ENCODE measurements around the gene SLC44A4. TPM values are rescaled to one million over a fixed set of nuclear protein-coding genes. Genes with fewer than 3 reads are reported as not detected.
A peak's percentile ranks its signal among the peaks of the same experiment; 100 is the strongest.

SLC44A4 gene
- total RNA-seq, 2 experiments from 2014 or later, result not detected

DNA sequence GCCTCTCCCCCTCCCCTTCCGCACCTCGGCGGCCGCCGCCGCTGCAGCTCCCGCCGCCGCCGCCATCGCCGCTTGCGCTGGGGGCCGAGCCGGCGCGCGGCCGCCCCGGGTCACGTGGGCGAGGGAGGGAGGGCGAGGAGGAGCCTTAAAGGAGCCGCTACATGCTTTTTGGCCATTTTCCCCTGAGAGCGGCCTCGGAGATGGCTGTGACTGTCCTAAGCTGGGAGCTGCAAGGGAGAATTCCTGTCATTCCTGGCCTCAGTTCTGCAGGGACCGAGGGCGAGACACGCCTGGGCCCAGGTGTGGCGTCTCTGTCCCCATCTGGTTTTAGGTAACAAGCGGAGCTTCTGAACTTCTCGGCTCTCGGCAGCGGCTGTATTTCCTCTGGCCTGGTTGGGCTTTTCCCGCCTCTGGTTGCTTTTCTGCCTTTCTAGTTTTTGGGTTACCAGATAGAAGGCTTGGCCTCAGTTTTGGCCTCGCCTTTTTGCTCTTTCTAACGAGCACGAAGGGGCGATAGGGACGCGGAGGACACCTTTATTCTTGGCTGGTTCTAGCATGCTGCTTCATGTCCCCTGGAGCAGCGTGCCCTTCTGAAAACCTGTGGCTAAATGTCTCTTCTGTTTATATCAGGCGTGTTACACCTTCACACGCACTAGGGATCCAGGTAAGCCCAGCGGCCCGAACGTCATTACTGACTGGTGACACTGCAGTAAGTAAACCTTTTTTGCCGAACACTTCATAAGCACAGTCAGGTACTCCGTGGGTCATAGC lies 19.0 kb upstream of the SLC44A4 start, which contains the start of gene EHMT2:
TSS of gene EHMT2 (minus strand) at position 87 of the 771 bp plus-strand sequence. CDS start at position 66, 21 bp downstream.
- Mint-ChIP-seq H3K36me3 (peaks cover 4% of the 10 kb centered on the region), H3K27me3 (peaks cover 4% of the 10 kb centered on the region), H3K4me3 (peak within 1 kb of the TSS; percentile 93), H3K27ac (peak within 1 kb of the TSS; percentile 95), H3K9me3 (ENCODE audit: low read depth) (no peaks in the 10 kb centered on the region), H3K4me1 (peaks cover 51% of the 10 kb centered on the region)
- DNase-seq, result peak; percentile 91
- peak; percentile 78 for ATAC-seq
- CTCF ChIA-PET, result interaction anchor here (0.9 to 2.3 kb wide), 9 partner anchors 8 to 233 kb away, joined by 3 to 10 read pairs (median 5); partner anchors contain the start of genes ATF6B, GPANK1, NELFE and NEU1

DNA sequence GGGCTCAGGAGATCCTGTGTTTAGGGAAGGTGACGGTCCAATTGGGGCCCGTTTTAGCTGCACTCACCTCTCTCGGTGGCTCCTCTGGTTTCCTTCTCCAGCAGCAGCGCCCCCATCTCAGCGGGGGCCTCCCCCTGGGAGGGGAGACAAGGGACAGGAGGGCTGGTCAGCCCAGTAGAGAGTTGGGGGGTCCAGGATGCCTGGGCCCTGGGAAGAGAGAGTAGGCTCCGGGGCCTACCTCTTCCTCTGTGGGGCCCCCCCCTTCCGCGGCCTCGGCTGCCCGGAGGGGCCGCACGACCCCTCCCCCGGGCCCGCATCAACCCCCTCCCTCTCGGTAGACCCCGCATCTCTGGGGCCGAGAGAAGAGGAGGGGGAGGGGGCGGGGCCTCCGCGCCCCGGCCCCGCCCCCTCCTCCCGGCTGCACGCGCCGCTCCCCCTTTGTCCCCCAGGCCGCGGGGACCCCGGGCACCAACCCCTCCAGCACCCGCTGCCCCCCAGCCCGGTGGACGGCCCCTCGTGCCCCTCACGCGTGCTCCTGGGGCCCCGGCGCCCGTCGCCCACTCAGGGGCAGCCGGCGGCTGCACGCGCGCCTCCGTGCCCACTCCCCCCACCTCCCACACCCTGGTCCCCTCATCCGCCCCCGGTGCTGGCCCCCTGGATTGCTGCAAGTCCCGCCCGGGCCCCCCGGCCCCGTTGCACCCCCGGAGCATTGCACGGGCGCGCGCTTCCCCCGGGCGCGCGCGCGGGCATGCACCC lies 18.2 kb upstream of the SLC44A4 start:
- CTCF ChIA-PET, result interaction anchor here (0.6 to 2.3 kb wide), 9 partner anchors 8 to 235 kb away, joined by 3 to 10 read pairs (median 5); partner anchors contain the start of genes NELFE, NEU1 and SKIC2
- Mint-ChIP-seq H3K4me1 (peaks cover 48% of the 10 kb centered on the region), H3K4me3 (peak overlapping the region; percentile 75), H3K9me3 (ENCODE audit: low read depth) (no peaks in the 10 kb centered on the region), H3K27me3 (no peaks in the 10 kb centered on the region), H3K36me3 (peaks cover 4% of the 10 kb centered on the region), H3K27ac (peak overlapping the region; percentile 84)
- ATAC-seq, result peak; percentile 12
- DNase-seq, result no peak

DNA sequence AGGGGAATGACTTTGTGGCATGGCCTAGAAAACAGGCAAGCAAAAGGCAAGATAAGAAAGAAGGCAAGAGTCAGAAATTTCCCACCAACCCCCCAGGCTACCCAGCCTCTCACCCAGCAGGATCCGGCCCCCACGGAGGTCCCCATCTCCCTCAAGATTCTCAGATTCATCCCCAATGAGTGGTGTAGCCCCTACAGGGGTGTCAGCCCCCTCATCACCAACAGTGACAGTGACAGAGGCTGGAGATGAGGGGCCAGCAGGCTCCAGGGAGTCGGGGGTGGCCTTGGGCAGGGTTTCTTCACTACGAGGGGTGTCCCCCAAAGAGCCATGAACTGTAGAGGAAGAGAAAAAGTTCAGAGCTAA lies 17.7 kb upstream of the SLC44A4 start:
- Mint-ChIP-seq H3K27ac (peak overlapping the region; percentile 84), H3K36me3 (peaks cover 4% of the 10 kb centered on the region), H3K9me3 (ENCODE audit: low read depth) (no peaks in the 10 kb centered on the region), H3K27me3 (no peaks in the 10 kb centered on the region), H3K4me3 (peak overlapping the region; percentile 75), H3K4me1 (peaks cover 48% of the 10 kb centered on the region)
- DNase-seq (no peak), ATAC-seq (no peak)
- CTCF ChIA-PET, result interaction anchor here (0.6 to 2.3 kb wide), 4 partner anchors 34 to 234 kb away, joined by 3 to 10 read pairs (median 4); partner anchors contain the start of genes NELFE, NEU1 and SKIC2

DNA sequence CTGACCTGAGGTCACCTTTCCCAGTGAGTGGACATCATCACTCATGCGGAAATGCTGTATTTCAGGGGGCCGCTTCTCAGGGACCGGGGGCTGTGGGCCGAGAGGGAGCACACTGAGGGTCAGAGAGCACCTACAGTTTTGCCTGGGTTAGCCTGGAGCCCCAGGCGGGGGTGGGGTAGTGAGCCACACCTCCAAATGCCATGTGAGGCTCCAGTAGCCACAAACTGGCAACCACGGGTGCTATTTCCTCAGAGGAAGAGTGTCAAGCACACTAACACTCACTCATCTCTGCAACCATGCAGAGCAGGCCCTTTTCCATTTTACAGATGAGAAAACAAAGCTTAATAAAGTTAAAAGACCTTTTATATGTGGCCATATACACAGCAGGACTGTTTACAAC lies 14.0 kb upstream of the SLC44A4 start:
- Mint-ChIP-seq H3K4me3 (no peak overlapping the region), H3K36me3 (peaks cover 18% of the 10 kb centered on the region), H3K9me3 (ENCODE audit: low read depth) (no peaks in the 10 kb centered on the region), H3K4me1 (peaks cover 21% of the 10 kb centered on the region), H3K27ac (no peak overlapping the region), H3K27me3 (no peaks in the 10 kb centered on the region)
- CTCF ChIA-PET, result interaction anchor here (1.0 kb wide), 1 partner anchor 24 kb away, joined by 3 read pairs; no protein-coding TSS in a partner anchor
- no peak for DNase-seq
- ATAC-seq, result no peak

DNA sequence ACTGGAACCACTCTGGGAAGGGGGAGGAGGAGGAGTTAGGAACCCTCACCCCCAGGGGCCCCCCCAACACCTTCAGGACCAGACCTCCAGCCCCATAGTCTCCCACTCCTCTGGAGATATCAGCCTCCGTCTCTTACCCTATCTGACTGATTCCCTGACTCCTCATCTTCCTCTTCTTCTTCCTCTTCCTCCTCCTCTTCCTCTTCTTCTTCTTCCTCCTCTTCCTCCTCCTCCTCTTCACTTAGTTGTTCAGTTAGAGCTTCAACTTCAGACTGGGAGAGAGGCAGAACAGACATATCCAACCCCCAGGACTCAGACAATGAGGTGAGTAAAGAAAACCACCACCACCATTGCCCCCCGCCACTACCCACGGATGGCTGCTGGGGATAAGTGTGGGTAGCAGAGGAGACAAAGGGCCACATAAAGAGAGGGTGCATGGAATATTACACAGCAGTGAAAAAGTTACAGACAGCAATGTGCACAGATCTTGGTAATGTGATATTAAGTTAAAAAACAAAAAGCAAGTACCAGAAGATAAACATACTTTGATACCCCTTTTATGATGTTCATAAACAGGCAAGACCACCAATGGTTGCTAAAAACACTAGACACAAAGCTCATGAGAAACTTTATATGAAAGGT lies 10.7 kb upstream of the SLC44A4 start:
- Mint-ChIP-seq H3K4me3 (no peak overlapping the region), H3K36me3 (peaks cover 25% of the 10 kb centered on the region), H3K4me1 (peaks cover 9% of the 10 kb centered on the region), H3K27me3 (no peaks in the 10 kb centered on the region), H3K9me3 (ENCODE audit: low read depth) (no peaks in the 10 kb centered on the region), H3K27ac (no peak overlapping the region)
- CTCF ChIA-PET, result interaction anchor here (0.7 to 2.3 kb wide), 9 partner anchors 9 to 70 kb away, joined by 3 to 10 read pairs (median 5); partner anchors contain the start of gene EHMT2
- no peak for ATAC-seq
- DNase-seq, result no peak

DNA sequence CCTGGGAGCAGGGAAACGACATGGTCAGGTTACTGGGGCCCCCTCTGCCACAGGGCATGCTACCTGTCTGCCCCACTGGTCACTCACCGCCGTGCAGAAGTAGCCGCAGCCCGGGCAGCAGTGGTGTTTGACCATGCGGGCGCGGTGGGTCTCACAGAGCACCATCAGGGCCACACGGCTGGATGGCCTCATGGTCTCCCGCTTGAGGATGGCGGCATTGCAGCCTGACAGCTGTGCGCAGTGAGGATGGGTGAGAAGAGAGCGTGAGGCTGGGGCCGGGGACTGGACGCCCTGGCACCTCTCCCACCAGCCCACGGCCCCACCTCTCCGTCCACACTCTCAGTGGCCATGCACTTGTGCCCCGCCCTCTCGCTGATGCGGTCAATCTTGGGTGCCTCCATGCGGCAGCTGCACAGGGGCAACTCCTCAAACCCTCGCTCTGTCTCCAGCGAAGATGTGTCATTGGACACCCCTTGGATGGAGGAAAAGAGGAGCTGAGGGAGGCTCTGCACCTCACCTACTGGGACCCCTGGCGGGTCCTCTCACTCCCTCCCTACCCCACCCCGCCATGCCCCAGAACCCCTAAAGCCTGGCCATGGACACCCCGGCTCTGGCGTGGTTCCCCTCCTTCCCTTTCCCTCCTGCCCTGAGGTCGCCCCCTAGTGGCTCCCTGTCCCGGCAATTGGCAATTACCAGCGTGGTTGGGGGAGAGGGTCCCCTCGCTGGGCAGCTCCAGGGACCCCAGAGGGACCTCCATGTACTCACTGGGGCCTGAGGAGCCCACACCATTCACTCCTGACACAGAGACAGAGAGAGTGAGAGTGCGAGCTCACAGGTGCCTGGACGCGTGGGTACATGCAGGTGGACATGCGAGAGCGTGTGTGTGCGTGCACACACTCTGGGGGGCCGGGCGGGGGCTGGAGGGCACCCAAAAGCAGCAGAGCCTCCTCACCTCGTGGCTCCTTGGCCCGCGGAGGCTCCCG lies 9.8 kb upstream of the SLC44A4 start:
- CTCF ChIA-PET, result interaction anchor here (0.7 to 2.3 kb wide), 9 partner anchors 8 to 71 kb away, joined by 3 to 10 read pairs (median 5); partner anchors contain the start of genes EHMT2 and NEU1
- Mint-ChIP-seq H3K4me3 (no peak overlapping the region), H3K36me3 (peaks cover 24% of the 10 kb centered on the region), H3K27me3 (no peaks in the 10 kb centered on the region), H3K9me3 (ENCODE audit: low read depth) (no peaks in the 10 kb centered on the region), H3K4me1 (peaks cover 7% of the 10 kb centered on the region), H3K27ac (no peak overlapping the region)
- peak; percentile 41 for ATAC-seq
- DNase-seq, result peak; percentile 65

DNA sequence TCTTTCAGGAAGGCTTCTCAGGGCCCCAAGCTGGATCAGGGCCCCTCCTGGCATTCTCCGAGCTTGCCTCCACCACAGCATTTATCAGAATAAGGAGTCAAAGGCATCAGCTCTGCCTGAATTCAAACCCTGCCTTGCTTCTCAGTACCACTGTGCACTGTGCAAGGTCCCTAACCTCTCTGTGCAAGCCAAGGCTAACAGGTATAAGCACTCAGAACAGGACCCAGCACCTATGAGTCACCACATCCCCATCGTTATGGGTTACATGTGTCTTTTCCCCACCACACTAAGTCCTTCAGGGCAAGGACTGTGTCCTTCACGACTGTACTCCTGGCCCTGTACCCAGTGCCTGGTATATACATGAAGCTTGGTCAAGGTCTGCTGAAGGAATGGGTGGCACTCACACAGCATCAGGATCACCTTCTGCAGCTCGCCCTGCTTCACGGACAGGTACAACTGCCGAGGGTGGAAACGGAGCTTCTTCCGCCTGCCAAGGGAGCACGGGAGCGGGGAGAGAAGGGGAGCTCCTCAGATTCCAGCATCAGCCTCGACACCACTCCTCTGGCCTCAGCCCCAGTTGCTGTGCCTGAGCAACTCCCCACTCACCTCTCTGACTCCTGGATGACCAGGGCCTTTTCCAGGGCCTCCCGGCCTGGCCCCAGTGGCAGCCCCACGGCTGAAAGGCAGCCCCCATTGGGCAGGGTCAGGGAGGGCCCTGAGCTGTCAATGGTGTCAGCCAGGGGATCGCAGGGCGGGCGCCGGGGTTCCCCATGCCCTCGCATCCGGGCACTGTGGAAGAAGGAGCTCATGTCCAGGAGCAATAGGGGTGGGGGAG lies 8.6 kb upstream of the SLC44A4 start:
- CTCF ChIA-PET, result interaction anchor here (0.6 to 2.1 kb wide), 3 partner anchors 13 to 60 kb away, joined by 3 to 8 read pairs (median 7); partner anchors contain the start of genes HSPA1B and NEU1
- Mint-ChIP-seq H3K36me3 (peaks cover 24% of the 10 kb centered on the region), H3K27ac (no peak overlapping the region), H3K9me3 (ENCODE audit: low read depth) (no peaks in the 10 kb centered on the region), H3K4me1 (peaks cover 3% of the 10 kb centered on the region), H3K27me3 (no peaks in the 10 kb centered on the region), H3K4me3 (no peak overlapping the region)
- ATAC-seq (peak; percentile 18), DNase-seq (no peak)

DNA sequence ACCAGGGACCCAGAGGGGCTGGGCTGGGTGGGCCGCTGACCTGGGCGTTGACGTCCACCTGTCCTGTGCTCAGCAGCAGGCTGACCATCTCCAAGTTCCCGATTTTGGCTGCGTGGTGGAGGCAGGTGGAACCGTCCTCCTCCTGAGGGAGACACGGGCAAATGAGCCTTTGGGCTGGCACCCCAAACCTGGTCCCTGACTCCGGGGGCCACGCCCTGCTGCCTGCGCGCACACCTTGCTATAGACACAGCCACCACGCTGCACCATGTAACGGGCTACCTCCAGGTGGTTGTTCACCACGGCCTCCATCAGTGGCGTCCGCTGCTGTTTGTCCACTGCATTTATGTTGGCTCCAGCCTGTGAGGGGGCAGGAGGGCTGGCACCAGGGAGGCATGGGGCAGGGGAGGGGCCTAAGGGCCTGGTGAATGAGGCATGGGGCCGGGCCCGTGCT lies 7.8 kb upstream of the SLC44A4 start:
- Mint-ChIP-seq H3K4me1 (no peaks in the 10 kb centered on the region), H3K9me3 (ENCODE audit: low read depth) (no peaks in the 10 kb centered on the region), H3K27me3 (no peaks in the 10 kb centered on the region), H3K27ac (no peak overlapping the region), H3K4me3 (no peak overlapping the region), H3K36me3 (peaks cover 26% of the 10 kb centered on the region)
- ATAC-seq, result no peak
- CTCF ChIA-PET, result interaction anchor here (1.9 kb wide), 1 partner anchor 24 kb away, joined by 7 read pairs; the partner anchor contains the start of gene NEU1
- DNase-seq, result no peak

DNA sequence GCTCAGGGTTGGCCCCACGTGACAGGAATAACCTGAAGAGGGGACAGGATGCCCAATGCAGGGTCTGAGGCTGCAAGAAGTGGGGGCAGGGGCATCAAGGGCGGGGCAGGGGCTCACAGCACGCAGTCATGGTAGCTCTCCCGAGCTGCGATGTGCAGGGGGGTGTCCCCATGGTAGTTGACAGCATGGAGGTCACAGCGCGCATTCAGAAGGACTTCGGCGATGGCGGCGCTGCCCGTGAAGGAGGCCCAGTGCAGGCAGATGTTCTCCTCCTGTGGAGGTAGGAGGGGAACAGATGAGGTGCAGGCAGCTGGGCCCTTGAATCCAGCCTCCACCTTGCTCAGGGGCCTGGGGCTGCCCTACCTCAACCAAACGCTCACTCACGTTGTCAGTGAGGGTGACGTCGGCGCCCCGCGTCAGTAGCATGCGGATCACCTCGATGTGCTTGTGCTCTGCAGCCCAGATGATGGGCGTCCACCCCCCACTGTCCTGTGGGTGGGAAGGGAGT lies 5.8 kb upstream of the SLC44A4 start:
- Mint-ChIP-seq H3K27ac (no peak overlapping the region), H3K4me1 (no peaks in the 10 kb centered on the region), H3K36me3 (peaks cover 26% of the 10 kb centered on the region), H3K4me3 (no peak overlapping the region), H3K27me3 (no peaks in the 10 kb centered on the region), H3K9me3 (ENCODE audit: low read depth) (no peaks in the 10 kb centered on the region)
- CTCF ChIA-PET, result no interaction called here
- ATAC-seq (no peak), DNase-seq (no peak)

DNA sequence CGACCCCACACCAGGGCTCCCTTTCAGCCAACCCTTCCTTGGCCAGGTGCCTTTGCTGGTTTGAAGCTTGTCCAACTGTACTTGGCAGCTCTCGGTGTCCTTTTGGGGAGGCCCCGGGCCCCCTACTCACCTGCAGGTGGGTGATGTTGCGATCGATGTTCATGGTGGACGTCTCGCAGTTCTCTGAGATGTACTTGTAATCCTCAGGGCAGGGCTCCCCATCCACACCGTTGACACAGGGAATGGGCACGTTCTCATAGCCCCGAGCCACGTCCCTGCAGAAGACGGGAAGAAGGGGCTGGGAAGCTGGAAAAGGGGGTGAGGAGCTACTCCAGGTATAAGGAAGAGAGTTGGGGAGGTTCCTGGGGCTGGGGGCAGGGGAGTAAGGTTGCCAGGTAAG lies 4.9 kb upstream of the SLC44A4 start:
- no peaks in the 10 kb centered on the region for H3K9me3 Mint-ChIP-seq (ENCODE audit: low read depth)
- H3K36me3 Mint-ChIP-seq, result peaks cover 23% of the 10 kb centered on the region
- no peaks in the 10 kb centered on the region for H3K4me1 Mint-ChIP-seq
- H3K27me3 Mint-ChIP-seq, result no peaks in the 10 kb centered on the region
- no peak for DNase-seq
- no peak overlapping the region for H3K4me3 Mint-ChIP-seq
- no peak overlapping the region for H3K27ac Mint-ChIP-seq
- ATAC-seq, result no peak
- CTCF ChIA-PET, result interaction anchor here (1.3 kb wide), 1 partner anchor 15 kb away, joined by 3 read pairs; no protein-coding TSS in a partner anchor

DNA sequence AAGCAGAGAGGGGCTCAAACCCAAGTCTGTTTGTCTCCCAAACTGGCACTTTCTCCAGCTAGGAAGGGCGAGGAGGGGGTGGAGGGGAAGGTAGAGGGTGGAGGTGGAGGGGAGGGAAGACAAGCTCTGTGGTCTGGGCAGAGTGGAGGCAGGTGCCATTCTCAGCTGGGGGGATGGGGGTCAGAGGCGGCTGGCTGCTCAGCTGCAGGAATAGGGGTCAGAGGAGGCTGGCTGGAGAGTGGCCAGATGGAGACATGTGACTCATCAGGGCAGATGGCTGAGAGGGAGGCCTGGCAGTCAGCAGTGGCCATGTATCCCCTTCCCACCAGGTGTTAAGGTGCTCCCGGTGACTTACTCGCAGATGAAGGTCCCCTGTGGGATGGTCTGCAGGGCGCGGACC lies 3.5 kb upstream of the SLC44A4 start:
- Mint-ChIP-seq H3K9me3 (ENCODE audit: low read depth) (no peaks in the 10 kb centered on the region), H3K4me1 (no peaks in the 10 kb centered on the region), H3K27me3 (no peaks in the 10 kb centered on the region), H3K36me3 (peaks cover 20% of the 10 kb centered on the region), H3K4me3 (no peak overlapping the region), H3K27ac (no peak overlapping the region)
- no peak for ATAC-seq
- no peak for DNase-seq
- CTCF ChIA-PET, result no interaction called here
